Measurements from ENCODE around the gene PIGZ. TPM values are rescaled to one million over a fixed set of nuclear protein-coding genes. Genes with fewer than 3 reads are reported as not detected.

PIGZ gene
- total RNA-seq, 1 donor from 2014 or later, result 5.0 TPM

DNA sequence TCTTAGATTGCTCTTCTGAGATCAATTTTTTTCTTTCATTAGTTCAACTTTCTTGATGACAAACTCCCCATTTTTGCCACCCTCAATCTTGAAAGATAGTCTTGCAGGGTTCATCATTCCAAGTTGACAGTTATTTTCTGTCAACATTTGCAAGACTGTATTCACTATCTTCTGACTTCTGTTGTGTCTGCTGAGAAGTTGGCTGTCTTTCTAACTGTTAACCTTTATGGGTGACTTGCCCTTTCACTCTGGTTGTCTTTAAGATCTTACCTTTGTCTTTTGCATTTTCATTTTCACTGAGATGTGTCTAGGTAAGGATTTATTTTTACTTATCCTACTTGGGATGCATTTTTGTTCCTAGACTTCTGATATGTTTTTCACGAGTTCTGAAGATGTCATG lies 14.6 kb upstream of the PIGZ start:
- DNase-seq, result no peak

DNA sequence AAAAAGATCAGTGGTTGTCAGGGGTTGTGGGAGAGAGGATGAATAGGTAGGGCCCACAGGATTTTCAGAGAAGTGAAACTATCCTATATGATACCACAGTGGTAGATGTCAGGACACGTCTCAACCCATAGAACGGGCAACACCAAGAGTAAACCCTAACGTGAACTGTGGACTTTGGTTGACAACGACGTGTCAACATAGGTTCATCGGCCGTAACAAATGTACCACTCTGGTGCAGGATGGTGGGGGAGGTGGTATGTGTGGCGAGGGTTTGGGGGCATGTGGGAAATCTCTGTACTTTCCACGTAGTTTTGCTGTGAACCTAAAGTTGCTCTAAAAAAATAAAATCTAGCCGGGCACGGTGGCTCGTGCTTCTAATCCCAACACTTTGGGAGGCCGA lies 13.0 kb upstream of the PIGZ start:
- no peak for DNase-seq

DNA sequence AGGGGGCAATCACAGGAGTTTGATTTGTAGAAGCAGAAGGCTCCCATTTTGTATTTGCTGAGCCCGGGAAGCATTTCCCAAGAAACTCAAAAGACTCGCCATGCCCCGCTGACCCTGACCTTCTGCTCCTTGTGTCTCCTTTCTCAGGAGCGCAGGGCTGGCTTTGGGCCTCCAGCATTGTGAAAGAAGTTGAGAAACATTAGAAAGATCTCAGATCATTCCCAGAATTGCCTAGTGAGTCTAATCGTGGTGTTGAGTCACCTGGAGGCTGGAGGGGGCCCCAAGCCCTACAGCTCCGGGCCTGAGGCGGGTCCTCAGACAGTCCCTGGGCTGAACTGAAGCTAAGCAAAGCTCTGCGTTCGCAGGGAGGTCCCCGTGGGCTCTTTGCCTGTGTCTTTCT lies 10.9 kb upstream of the PIGZ start:
- no peak for DNase-seq

DNA sequence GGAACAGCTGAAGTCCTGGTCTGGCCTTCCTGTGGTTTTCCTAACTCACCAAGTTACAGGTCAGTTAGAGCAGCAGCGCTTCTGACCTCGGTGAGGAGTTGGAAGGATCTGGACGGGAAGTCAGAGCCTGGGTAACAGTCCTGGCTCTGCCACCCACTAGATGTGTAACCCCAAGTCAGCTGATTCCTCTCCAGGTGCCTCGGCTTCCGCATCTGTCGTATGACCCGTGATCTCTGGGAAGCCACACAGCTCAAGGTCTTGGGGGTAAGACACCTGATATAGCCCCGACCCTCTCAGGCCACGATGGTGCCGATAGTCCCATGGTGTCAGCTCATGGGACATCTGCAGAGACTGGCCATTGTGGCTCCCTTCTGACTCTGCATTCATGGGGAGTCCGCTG lies 8.3 kb upstream of the PIGZ start:
- DNase-seq, result no peak

DNA sequence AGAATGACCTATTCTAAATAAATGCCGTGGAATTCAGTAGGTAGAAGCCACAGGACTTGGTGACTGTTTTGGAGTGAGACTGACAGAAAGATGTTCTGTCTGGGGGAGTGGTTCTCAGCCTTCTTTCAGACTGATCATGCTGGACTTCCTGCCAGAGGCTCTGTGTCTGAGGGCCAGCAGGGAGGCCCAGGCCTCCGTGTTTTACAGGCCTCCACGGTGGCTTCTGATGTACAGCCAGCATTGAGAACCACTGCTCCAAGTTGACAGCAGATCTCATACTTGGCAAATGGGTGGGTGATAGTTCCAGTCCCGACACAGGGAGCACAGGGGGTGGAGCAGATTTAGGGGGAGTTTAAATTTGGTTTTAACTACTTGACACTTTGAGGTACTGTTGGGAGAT lies 6.7 kb upstream of the PIGZ start:
- DNase-seq, result no peak

DNA sequence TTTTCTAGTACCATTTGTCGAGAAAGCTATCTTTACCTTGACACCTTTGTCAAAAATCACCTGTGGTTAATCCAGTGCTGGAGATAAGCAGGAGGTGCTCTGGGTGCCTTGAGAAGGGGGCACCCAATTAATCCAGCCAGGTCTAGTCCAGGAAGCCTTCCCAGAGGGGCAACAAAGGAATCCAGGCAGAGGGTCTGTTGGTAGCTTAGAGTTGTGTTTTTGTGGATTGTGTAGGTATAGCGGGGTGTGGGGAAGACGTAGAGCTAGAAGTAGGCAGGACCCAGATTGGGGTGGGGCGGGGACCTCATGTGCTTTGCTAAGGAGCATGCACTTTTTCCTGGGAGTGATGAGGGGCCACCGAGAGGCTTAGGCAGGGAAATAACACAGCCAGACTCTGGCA lies 6.0 kb upstream of the PIGZ start:
- DNase-seq, result no peak

DNA sequence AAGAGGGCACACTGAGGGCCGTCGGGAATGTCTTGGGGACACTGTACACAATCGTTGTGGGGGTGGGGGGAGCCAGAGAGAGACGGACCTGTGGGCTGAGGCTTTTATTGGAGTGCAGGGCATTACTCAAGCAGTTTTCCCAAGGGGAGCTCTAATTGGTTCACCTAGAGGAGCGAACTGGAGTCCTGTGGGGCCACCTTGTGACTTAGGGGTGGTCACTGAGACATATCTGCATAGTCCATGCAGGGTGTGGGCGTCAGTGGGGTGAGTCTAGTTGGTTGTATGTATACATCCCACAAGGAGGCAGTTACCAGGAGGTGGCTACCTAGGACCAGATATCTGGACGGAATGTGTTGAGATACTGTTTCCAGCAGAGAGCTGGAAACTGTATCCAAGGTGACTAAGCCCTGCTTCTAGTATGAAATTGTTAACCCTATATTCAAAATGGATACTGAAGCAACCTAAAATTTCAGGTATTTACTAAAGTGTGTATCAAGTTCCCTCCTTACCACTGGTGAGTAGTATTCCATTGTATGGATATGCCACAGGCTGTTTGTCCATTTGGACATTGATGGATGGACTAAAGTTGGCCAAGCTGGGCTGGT lies 2.6 kb upstream of the PIGZ start:
- DNase-seq, result no peak

DNA sequence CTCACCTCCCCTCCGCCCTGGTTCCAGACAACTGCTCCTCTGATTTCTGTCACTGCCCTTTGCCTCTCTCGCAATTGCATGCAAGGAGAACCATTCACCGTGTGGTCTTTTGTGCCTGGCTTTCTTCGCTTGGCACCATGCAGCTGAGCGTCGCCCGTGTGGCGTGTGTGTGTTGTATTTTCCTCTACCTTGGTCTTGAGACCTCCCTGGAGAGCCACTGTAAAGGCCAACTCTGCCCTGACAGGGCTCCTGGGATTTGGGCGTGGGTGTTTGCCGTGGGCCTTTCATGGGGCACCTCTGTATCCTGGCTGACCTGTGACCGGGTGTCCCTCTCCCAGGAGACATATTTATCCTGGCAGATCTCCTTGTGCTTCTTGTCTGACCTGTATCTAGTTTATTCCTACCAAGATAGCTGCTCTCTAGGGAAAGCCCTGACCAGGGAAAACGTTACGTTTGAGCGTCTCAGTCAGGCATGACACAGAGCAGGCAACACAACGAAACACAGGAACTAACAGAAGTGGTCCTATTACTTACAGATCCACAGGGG lies 2.0 kb upstream of the PIGZ start:
- DNase-seq, result no peak

DNA sequence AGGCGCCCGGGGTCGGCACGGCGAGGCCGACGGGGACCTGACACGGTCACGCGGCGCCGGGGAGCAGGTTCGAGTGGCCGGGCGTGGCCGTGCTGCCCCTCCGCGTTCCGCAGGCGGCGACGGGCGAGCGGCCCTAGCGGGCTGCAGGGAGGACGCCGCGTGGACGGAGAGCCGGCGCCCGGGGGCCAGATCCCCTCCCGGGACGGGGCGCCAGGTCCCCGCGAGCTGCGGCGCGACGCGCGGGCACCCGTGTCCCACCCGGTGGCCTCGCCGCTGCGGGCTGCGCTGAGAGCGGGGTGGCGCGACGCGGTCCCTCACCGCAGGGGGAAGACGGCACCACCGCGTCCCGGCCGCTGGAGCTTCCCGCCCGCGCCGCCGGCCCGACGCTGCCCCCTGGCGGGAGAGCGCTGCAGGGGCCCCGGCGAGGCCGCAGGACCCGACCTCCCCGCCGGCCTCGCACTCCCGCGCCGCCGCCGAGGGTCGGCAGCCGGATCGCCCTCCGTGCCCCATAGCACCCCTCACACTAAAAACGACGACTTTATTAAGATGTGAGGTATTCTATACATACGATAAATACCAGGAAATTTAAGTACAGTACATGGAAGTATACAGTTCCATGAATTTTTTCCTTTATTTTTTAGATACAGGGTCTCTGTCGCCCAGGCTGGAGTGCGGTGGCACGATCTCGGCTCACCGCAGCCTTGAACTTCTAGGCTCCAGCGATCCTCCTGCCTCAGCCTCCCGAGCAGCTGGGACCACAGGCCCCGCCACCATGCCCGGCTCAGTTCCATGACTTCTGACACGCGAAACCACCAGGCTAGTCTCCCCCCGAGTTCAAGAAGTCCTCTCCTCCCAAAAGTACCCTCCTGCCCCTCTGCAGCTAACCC lies 1.3 kb upstream of the PIGZ start:
- no peak for DNase-seq

DNA sequence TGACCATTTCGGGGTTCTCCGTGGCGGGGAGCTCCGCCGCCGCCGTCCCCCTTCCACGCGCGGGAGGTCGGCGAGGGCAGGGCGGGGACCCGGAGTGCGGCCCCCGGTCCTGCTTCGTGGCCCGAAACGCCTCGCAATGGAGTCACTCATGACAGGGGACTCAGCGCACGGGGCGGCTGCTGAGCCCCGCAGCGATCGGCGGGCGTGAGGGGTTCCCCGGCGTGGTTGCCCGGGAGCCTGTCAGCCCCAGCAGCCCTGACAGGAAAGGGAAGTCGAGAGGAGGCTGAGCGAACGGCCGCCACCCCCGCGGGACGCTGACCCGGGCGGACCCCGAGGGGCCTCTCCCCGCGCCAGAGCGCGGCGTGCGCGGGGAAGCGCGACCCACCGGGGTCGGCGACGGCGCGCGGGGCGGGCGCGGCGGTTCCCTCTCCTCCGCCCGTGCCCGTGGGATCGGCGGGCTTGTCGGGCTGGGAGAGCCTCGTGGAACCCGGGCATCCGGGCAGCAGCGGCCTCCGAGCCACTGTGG lies 564 bp upstream of the PIGZ start:
- peak; percentile 22 for DNase-seq

DNA sequence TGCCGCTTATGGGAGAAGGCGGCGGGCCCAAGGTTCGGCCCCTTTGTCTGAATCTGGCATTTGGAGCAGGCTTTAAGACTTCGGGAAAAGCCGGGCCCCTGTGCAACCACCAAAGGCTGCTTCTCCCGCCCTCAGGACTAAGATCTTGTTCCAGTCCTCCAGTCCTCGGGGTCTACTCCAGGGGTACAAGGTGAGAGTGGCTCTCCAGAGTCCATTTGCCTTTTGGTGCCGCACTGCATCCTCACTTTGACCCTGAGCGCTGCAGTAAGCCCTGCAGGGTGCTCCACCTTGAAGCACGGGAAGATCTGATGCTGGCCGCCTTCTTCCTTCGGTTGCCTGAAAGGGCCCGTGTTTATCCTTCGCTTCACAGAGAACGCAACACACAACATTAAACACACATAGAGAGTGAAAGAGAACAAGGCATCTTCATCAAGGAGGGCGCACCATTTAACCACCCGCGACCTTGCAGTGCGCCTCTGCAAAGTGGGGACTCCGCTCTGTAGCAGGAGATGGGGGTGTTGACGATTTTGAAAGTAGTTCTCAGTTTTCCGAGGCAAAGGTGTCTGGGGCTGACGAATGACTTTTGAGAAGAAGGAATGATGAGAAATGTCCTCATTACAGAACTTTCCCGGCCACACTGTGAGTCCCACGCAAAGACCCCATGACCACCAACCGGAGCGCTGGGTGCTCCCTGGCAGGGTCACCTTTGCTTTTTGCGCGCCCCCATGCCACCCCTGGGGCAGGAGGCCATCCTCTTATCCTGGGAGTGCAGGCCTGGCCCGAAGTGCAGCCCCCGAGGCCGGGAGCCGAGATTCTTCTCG lies 1.0 kb downstream of the PIGZ start:
- no peak for DNase-seq

DNA sequence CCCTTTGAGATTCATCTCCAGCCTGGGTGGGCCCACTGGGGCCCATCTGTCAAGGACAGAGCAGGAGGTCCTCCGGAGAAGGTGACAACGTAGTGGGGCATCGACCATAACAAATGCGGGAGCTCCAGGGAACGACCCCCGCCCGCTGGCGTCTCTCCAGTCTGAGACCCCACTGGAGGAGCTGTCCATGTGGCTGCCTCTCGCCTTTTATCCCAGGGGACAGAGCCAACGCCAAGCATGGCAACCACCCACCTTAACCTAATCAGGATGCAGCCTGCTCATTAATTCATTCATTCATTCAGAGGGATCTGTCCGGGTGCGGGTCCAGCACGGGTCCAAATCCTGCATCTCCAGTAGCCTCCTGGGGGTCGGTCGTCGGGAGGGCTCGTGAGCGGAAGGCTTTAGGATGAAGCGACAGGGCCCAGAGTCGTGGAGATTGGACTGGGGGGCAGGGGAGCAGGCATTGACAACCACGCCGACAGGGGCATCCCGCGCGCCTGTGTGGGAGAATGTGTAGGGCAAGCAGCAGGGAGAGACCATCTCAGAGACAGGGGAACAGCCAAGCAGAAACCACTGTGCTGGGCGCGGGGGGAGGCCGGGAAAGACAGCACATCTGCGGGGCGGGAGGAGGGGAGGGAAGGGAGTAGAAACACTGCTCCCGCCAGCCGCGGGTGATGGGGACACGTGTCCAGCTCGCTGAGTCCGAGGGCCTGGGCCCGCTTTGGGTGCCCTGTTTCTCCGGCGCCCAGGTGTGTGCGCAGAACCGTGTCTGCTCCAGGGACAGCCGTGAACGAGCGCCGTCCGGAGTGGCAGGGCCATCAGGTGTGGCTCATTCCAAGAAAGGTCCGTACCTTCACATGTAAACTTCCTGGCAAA lies 1.9 kb downstream of the PIGZ start:
- no peak for DNase-seq

DNA sequence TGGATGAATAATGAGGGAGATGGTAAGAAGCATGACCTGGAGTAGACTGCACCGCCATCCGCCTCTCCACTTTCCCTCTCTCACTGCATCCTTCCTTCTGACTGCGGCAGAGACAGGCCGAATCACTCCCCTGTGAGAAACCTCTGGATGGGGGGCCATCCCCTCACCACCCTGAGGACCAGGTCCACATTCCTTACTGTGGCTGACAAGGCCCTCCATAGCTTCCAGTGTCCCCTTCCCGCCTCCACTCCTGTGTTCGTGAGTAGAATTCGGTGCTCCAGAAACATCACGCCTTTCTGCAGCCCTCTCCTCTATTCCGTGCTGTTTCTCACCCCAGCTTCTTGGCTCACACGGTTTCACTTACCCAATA lies 2.8 kb downstream of the PIGZ start:
- DNase-seq, result no peak

DNA sequence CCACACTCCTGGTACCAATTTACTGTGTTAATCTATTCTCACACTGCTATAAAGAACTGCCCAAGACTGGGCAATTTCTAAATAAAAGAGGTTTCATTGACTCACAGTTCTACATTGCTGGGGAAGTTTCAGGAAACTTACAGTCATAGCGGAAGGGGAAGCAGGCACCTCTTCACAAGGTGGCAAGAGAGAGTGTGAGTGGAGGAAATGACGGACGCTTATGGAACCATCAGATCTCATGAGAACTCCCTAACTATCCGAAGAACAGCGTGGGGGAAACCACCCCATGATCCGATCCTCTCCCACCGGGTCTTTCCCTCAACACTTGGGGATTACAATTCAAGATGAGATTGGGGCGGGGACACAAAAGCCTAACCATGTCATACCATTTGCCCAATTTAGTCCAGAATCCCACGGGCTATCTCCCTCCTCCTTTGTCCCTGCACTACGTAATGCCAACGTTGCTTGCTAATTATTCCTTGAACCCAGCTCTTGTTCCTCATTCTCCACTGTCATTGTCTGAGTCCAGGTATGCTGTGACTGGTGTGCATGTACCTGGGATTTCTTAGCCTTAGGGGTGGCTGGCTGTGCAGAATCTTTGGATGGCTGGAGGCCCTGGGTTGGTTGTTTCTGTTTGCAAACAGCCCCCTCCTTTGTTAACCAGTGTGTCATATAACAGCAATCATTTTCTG lies 3.4 kb downstream of the PIGZ start:
- no peak for DNase-seq

DNA sequence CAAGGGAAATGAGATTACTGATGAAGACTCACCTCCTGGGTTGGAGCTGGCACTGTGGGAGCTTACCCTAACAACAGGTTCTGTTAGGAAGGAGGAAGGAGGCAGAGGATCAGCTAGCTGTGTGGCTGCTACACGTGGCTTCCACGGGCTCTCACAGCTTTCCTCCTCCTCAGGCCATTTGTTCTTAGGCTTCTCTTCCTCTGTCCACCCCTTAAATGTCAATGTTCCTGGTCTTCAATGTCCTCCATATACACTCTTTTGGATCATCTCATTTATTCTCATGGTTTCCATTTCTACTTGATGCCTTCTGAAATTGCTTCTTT lies 5.0 kb downstream of the PIGZ start:
- no peak for DNase-seq

DNA sequence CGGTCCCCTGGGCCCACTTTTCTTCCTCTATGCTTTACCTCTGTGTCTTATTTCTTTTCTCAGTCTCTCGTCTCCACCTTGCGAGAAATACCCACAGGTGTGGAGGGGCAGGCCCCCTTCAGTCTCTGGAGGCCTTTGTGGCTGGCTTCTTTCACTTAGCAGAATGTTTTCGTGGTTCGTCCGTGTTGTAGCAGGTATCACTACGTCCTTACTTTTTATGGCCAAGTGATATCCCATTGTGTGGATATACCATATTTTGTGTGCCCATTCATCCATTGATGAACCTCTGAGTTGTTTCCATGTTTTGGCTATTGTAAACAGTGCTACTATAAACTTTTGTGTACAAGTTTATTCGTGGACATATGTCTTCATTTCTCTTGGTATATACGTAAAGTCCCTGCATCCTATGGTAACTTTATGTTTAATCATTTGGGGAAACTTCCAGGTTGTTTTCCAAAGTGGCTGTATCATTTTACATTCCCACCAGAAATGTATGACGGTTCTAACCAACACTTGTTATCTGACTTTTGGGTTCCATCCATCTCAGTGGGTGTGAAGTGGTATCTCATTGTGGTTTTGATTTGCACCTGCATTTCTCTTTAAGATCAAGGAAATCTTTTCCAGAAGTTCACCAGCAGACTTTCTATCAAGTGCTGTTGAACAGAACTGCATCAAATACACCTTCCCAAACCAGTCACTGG lies 5.6 kb downstream of the PIGZ start:
- no peak for DNase-seq

DNA sequence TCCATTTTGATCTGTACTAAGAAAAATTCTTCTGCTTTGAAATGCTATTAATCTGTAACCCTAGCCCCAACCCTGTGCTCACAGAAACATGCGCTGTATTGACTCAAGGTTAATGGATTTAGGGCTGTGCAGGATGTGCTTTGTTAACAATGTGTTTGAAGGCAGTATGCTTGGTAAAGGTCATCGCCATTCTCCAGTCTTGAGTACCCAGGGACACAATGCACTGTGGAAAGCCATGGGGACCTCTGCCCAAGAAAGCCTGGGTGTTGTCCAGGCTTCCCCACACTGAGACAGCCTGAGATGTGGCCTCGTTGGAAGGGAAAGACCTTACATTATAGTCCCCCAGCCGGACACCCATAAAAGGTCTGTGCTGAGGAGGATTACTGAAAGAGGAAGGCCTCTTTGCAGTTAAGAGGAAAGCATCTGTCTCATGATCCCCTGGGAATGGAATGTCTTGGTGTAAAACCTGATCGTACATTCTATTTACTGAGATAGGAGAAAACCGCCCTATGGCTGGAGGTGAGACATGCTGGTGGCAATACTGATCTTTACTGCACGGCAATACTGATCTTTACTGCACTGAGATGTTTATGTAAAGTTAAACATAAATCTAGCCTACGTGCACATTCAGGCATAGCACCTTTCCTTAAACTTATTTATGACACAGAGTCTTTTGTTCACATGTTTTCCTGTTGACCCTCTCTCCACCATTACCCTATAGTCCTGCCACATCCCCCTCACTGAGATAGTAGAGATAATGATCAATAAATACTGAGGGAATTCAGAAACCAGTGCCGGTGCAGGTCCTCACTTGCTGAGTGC lies 6.3 kb downstream of the PIGZ start:
- DNase-seq, result no peak

DNA sequence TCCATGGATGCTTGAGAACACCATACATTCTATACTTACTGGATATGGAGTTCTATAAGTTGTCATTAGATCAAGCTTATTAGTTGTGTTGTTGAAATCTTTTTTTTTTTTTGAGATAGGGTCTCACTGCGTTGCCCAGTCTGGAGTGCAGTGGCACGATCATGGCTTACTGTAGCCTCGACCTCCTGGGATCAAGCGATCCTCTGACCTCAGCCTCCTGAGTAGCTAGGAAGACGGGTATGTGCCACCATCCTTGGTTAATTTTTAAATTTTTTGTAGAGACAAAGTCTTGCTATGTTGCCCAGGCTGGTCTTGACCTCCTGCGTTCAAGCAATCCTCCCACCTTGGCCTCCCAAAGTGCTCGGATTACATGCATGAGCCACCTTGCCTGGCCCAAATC lies 13.8 kb downstream of the PIGZ start:
- DNase-seq, result no peak

DNA sequence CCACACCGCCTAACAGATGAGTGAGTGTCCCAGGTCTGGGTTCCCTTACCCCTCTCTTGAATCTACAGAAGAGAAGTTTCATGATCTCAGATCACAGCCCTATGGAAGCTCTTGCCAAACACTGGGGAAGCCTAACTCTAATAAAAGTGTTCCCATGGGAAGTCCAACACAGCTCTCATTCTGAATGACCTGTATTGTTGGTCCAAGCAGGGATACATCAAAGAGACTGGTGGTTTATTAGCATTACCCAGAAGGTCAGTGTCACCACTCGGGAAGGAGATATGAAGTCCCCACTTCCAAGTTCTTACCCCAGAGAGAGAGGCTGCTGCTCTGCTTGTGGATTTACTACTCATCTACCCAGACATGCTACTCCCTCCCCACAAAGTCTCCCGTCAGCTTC lies 17.3 kb downstream of the PIGZ start:
- DNase-seq, result no peak

DNA sequence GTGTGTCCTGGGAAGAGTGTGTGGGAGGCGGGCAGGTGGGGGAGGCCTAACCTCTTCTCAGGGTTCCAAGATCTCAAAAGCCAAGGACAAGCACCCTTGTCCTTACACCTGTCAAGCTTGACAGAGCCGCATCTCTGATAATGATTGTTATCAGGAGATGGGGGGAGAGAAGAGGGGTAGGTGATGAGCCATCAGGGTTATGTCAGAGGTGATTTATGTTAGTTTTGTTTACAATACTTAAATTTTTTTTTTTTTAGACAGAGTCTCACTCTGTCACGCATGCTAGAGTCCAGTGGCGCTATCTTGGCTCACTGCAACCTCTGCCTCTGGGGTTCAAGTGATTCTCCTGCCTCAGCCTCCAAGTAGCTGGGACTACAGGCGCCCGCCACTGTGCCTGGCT lies 18.9 kb downstream of the PIGZ start:
- no peak for DNase-seq

Data from occipital lobe (tissue), 2 donors.